GM12878 (cell line): ENCODE measurements around the gene A2ML1. TPM values are rescaled to one million over a fixed set of nuclear protein-coding genes. Genes with fewer than 3 reads are reported as not detected.
"Not testable (repeated sequence)": the region's sequence is repeated elsewhere in the genome, so short reads cannot be mapped to it uniquely, and the experiment has no call there.

Experiments used
- ATAC-seq: fragments of 200-7000 bp; cut with Tn5 transposase; 3 replicates; pipeline ENCODE4 v1.9.1; 2020; ENCODE audit warnings: mild to moderate bottlenecking, moderate library complexity
- BruUV-seq: library from RNA; stranded (reverse); fragments of 400-500 nt; replicated peaks from 2 replicates; lab custom pipeline; 2021; lab: Mats Ljungman, UMichigan
- CTCF ChIA-PET: fragments of 300-600 bp; sonication (Branson Sonifier 250); formaldehyde crosslinking; extraction: SDS; loops from one replicate; lab custom pipeline; 2021; ENCODE audit warnings: inconsistent platforms; lab: Yijun Ruan, JAX
- POLR2A ChIA-PET: fragments of 350-600 bp; formaldehyde crosslinking; extraction: SDS; loops from one replicate; lab custom pipeline; 2021; ENCODE audit warnings: inconsistent platforms; lab: Charles Lee
- RAD21 ChIA-PET: fragments of 300-600 bp; sonication (Branson Sonifier 250); formaldehyde crosslinking; loops from one replicate; lab custom pipeline; 2023; ENCODE audit warnings: antibody characterized with exemption; ENCODE audit not compliant: unreplicated experiment; lab: Charles Lee
- SMC1A ChIA-PET: fragments of 300-600 bp; sonication (Branson Sonifier 250); formaldehyde crosslinking; loops from one replicate; lab custom pipeline; 2023; ENCODE audit not compliant: unreplicated experiment, uncharacterized antibody; lab: Charles Lee
- DNase-seq: peaks from one replicate; pipeline ENCODE4 v3.0.0-alpha.2; 2011; ENCODE audit warnings: low read depth, low spot score
- FAIRE-seq: peaks from 3 replicates; lab custom pipeline; 2011; peaks lifted over from hg19 to GRCh38; lab: Jason Lieb, UNC
- H2AFZ ChIP-seq: 2 replicates; pipeline ENCODE4 v1.6.0; 2011; ENCODE audit warnings: low read depth, low read length, control low read depth; ENCODE audit not compliant: control insufficient read depth
- H3K27ac ChIP-seq: 2 replicates; pipeline ENCODE4 v1.5.1; 2011; ENCODE audit warnings: control low read depth; ENCODE audit not compliant: control insufficient read depth, insufficient read depth
- H3K27me3 ChIP-seq, 2 experiments: replicated peaks in 1 of 2; 2 replicates each; pipeline versions ENCODE4 v1.6.0 to v1.6.1; 2011; ENCODE audit warnings: low read length in 1 of 2; ENCODE audit not compliant: control insufficient read depth in 2 of 2, insufficient read depth in 2 of 2
- H3K36me3 ChIP-seq, 2 experiments: 2 replicates each; pipeline ENCODE4 v1.5.1; 2011; ENCODE audit warnings: low read length in 1 of 2; ENCODE audit not compliant: control insufficient read depth in 2 of 2, insufficient read depth in 2 of 2
- H3K4me1 ChIP-seq: 2 replicates; pipeline ENCODE4 v1.6.1; 2011; ENCODE audit warnings: mild to moderate bottlenecking, low read length, moderate library complexity, mixed read lengths; ENCODE audit not compliant: control insufficient read depth, insufficient read depth
- H3K4me2 ChIP-seq: 2 replicates; pipeline ENCODE4 v1.6.0; 2011; ENCODE audit warnings: control low read depth; ENCODE audit not compliant: control insufficient read depth, insufficient read depth
- H3K4me3 ChIP-seq: fragments of 200-600 bp; sonication (generic); 2 replicates; pipeline ENCODE4 v1.5.1; 2016
- H3K79me2 ChIP-seq: 2 replicates; pipeline ENCODE4 v1.6.0; 2011; ENCODE audit warnings: low read length; ENCODE audit not compliant: control insufficient read depth, insufficient read depth
- H3K9ac ChIP-seq: 2 replicates; pipeline ENCODE4 v1.8.0; 2011; ENCODE audit warnings: low read length, control low read depth, mixed read lengths; ENCODE audit not compliant: control insufficient read depth, insufficient read depth
- H3K9me3 ChIP-seq: replicated peaks from 3 replicates; pipeline ENCODE4 v1.5.1; 2011; ENCODE audit warnings: mild to moderate bottlenecking, low read length; ENCODE audit not compliant: control insufficient read depth, insufficient read depth
- H4K20me1 ChIP-seq: 2 replicates; pipeline ENCODE4 v1.6.0; 2011; ENCODE audit not compliant: control insufficient read depth, insufficient read depth
- BRCA1 ChIP-seq: IDR thresholded peaks from 2 replicates; pipeline ENCODE4 v1.6.1; 2011; ENCODE audit warnings: low read depth, low read length, improper control_type of control experiment
- CBX3 ChIP-seq: fragments of 200-600 bp; sonication (generic); IDR thresholded peaks from 2 replicates; pipeline ENCODE4 v1.6.1; 2016; ENCODE audit warnings: low read depth, borderline replicate concordance
- CREM ChIP-seq: IDR thresholded peaks from 2 replicates; pipeline ENCODE4 v1.6.1; 2014; ENCODE audit warnings: antibody characterized with exemption, low read depth
- E2F4 ChIP-seq: IDR thresholded peaks from 2 replicates; pipeline ENCODE4 v1.6.1; 2012; ENCODE audit warnings: low read depth, low read length, improper control_type of control experiment
- EED ChIP-seq: sonication (generic); IDR thresholded peaks from 2 replicates; pipeline ENCODE4 v1.6.1; 2016; ENCODE audit warnings: antibody characterized with exemption, low read depth
- HCFC1 ChIP-seq: fragments of 150-350 bp; IDR thresholded peaks from 2 replicates; pipeline ENCODE4 v1.6.1; 2014; ENCODE audit warnings: low read length
- KLF5 ChIP-seq: fragments of 450-650 bp; IDR thresholded peaks from 2 replicates; pipeline ENCODE4 v1.6.1; 2014; ENCODE audit warnings: mild to moderate bottlenecking; ENCODE audit not compliant: partially characterized antibody
- MTA3 ChIP-seq: IDR thresholded peaks from 2 replicates; pipeline ENCODE4 v1.6.1; 2012; ENCODE audit warnings: low read length, inconsistent platforms, borderline replicate concordance
- POLR2AphosphoS2 ChIP-seq: IDR thresholded peaks from 2 replicates; pipeline ENCODE4 v1.6.1; 2011; ENCODE audit warnings: low read depth, mild to moderate bottlenecking, low read length, improper control_type of control experiment, moderate library complexity
- POLR2AphosphoS5 ChIP-seq: IDR thresholded peaks from 2 replicates; pipeline ENCODE4 v1.6.1; 2011; ENCODE audit warnings: mild to moderate bottlenecking, low read length, inconsistent platforms
- PRDM15 ChIP-seq: fragments of 450-650 bp; formaldehyde crosslinking; IDR thresholded peaks from 2 replicates; pipeline ENCODE4 v1.4.0; 2020; ENCODE audit warnings: mild to moderate bottlenecking, moderate library complexity
- ZBED1 ChIP-seq: IDR thresholded peaks from 2 replicates; pipeline ENCODE4 v1.6.1; 2016; ENCODE audit warnings: borderline replicate concordance
- WGBS: methylation state at CpG from one replicate; pipeline ENCODE4 v1.1.6; 2016; ENCODE audit warnings: low lambda C conversion rate; ENCODE audit not compliant: insufficient replicate concordance, insufficient coverage; ENCODE audit errors: missing lambda C conversion rate; 5-methylcytosine and 5-hydroxymethylcytosine counted together
- in situ Hi-C: fragments of 300-500 bp; cut with MboI; formaldehyde crosslinking; loops from 9 replicates; pipeline ENCODE4 v1.14.3; 2018; ENCODE audit warnings: mixed read lengths
- intact Hi-C: fragments of 100-400 bp; cut with micrococcal nuclease; formaldehyde crosslinking; loops from one replicate; pipeline ENCODE4 v1.14.2; 2022; ENCODE audit not compliant: unreplicated experiment
- polyA plus RNA-seq, 11 experiments: library from polyadenylated mRNA; depleted of rRNA in 4 of 11; unstranded in 6 of 11; stranded (reverse) in 5 of 11; fragments of >200 nt; fragmentation: Nextera tagmentation in 4 of 11; fragmentation: Illumina TruSeq in 1 of 11; extraction: Ambion mirVana in 4 of 11; extraction: Trizol in 1 of 11; gene quantifications; 1 replicate in 1 of 11; 2 replicates in 10 of 11; pipeline versions ENCODE4 v1.2.1 to v1.2.3, GENCODE V29; 2011 to 2016; ENCODE audit warnings: inconsistent platforms in 2 of 11, missing spikeins in 2 of 11, low read depth in 1 of 11
- total RNA-seq, 4 experiments: library from RNA; depleted of rRNA in 3 of 4; stranded (reverse); fragments of >200 nt in 3 of 4; fragmentation: Illumina TruSeq in 1 of 4; extraction: Trizol in 1 of 4; gene quantifications; 2 replicates each; pipeline versions ENCODE4 v1.2.1 to v1.2.3, GENCODE V29; 2013 to 2021

A2ML1 gene
- total and polyA plus RNA-seq, 10 of the 15 experiments (the other 5 are each of a cell fraction or from before 2014, with no cell fraction given) = not detected

GRCh38 chr12:8794611-8795010 is 27.8 kb upstream of the A2ML1 start:
- ATAC-seq, H2AFZ ChIP-seq, H3K27ac ChIP-seq, H3K27me3 ChIP-seq, RAD21 ChIA-PET, H3K79me2 ChIP-seq, H3K9ac ChIP-seq, H4K20me1 ChIP-seq, BruUV-seq, SMC1A ChIA-PET, H3K9me3 ChIP-seq, in situ Hi-C loops, H3K4me1 ChIP-seq, H3K36me3 ChIP-seq, FAIRE-seq, POLR2A ChIA-PET, intact Hi-C loops, H3K4me3 ChIP-seq, CTCF ChIA-PET, H3K4me2 ChIP-seq, DNase-seq: not testable (repeated sequence)
- WGBS = 74% methylated on average over 21 of the region's 21 CpGs

- intact Hi-C loops = no loop called here
- 52% methylated on average over 5 of the region's 5 CpGs for WGBS
- H3K4me2 ChIP-seq = no peak overlapping the region
- H4K20me1 ChIP-seq = no peaks in the 10 kb centered on the region
- ChIA-PET POLR2A (no interaction called here), CTCF (no interaction called here), SMC1A (no interaction called here), RAD21 (no interaction called here)
- H2AFZ ChIP-seq = no peak overlapping the region
- no peaks in the 10 kb centered on the region for H3K4me1 ChIP-seq
- H3K79me2 ChIP-seq = no peaks in the 10 kb centered on the region
- DNase-seq = no peak
- H3K27ac ChIP-seq = no peak overlapping the region
- H3K27me3 ChIP-seq = no peaks in the 10 kb centered on the region
- BruUV-seq = no TSS peak
- H3K4me3 ChIP-seq = no peak overlapping the region
- no peaks in the 10 kb centered on the region for H3K36me3 ChIP-seq
- no peaks in the 10 kb centered on the region for H3K9me3 ChIP-seq
- TF ChIP-seq ZBED1 (no peak), POLR2AphosphoS2 (no peak), BRCA1 (no peak), POLR2AphosphoS5 (no peak), EED (no peak), MTA3 (no peak), HCFC1 (no peak), KLF5 (no peak), CBX3 (no peak), E2F4 (no peak), PRDM15 (no peak), CREM (no peak)
- no peak for FAIRE-seq
- ATAC-seq = no peak
- no peak overlapping the region for H3K9ac ChIP-seq
- in situ Hi-C loops = no loop called here
These were observed 25.4 kb upstream of the A2ML1 start for GRCh38 chr12:8796831-8797626.
